ENCODE measurements around the gene PASD1.

PASD1 gene, protein sequence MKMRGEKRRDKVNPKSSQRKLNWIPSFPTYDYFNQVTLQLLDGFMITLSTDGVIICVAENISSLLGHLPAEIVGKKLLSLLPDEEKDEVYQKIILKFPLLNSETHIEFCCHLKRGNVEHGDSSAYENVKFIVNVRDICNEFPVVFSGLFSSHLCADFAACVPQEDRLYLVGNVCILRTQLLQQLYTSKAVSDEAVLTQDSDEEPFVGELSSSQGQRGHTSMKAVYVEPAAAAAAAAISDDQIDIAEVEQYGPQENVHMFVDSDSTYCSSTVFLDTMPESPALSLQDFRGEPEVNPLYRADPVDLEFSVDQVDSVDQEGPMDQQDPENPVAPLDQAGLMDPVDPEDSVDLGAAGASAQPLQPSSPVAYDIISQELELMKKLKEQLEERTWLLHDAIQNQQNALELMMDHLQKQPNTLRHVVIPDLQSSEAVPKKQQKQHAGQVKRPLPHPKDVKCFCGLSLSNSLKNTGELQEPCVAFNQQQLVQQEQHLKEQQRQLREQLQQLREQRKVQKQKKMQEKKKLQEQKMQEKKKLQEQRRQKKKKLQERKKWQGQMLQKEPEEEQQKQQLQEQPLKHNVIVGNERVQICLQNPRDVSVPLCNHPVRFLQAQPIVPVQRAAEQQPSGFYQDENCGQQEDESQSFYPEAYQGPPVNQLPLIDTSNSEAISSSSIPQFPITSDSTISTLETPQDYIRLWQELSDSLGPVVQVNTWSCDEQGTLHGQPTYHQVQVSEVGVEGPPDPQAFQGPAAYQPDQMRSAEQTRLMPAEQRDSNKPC

GRCh38 chrX:151563449-151563848, at the start of gene PASD1:
Gene PASD1, plus strand, starts transcription at chrX:151563675. Its CDS starts 37,879 bp downstream, at chrX:151601554.
- no peak for DNase-seq (ENCODE audit: low spot score)
- in situ Hi-C loops (cut with MboI; ENCODE audit: low sequenced_read_pairs, unreplicated experiment) = no loop called here
- no peak for TF ChIP-seq CTCF (IDR thresholded peaks at IDR 0.05; ENCODE audit: borderline replicate concordance, control extremely low read depth, extremely low read depth, insufficient read depth, missing control alignments)

DNA sequence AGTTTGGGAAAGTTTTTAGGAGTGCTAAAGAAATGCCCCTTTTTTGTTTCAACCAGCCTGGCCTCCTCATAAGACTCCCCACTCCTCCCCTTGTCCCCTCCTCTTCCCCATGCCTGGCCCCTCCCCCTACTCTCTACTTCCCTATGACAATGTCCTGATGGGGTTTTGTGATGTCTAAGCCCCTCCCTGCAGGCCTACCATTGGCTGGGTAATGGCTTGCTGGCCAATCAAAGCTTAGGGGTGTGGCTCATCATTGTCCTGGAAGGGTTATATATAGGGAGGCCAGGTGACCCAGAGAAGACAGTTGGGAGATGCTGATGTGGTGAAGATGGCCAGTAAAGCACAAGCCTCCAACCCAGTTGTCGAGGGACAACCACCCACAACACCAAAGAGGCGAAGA, 48.2 kb upstream of the PASD1 start:
- no peak for DNase-seq (ENCODE audit: low spot score)
- in situ Hi-C loops (cut with MboI; ENCODE audit: low sequenced_read_pairs, unreplicated experiment) = no loop called here
- no peak for TF ChIP-seq CTCF (IDR thresholded peaks at IDR 0.05; ENCODE audit: borderline replicate concordance, control extremely low read depth, extremely low read depth, insufficient read depth, missing control alignments)

- no peak for DNase-seq (ENCODE audit: low spot score)
- in situ Hi-C loops (cut with MboI; ENCODE audit: low sequenced_read_pairs, unreplicated experiment) = no loop called here
- no peak for TF ChIP-seq CTCF (IDR thresholded peaks at IDR 0.05; ENCODE audit: borderline replicate concordance, control extremely low read depth, extremely low read depth, insufficient read depth, missing control alignments)
Measured at GRCh38 chrX:151516538-151517187, 46.8 kb upstream of the PASD1 start.

GRCh38 chrX:151517421-151517820, 46.1 kb upstream of the PASD1 start:
- in situ Hi-C loops (cut with MboI; ENCODE audit: low sequenced_read_pairs, unreplicated experiment) = no loop called here
- no peak for TF ChIP-seq CTCF (IDR thresholded peaks at IDR 0.05; ENCODE audit: borderline replicate concordance, control extremely low read depth, extremely low read depth, insufficient read depth, missing control alignments)
- no peak for DNase-seq (ENCODE audit: low spot score)

DNA sequence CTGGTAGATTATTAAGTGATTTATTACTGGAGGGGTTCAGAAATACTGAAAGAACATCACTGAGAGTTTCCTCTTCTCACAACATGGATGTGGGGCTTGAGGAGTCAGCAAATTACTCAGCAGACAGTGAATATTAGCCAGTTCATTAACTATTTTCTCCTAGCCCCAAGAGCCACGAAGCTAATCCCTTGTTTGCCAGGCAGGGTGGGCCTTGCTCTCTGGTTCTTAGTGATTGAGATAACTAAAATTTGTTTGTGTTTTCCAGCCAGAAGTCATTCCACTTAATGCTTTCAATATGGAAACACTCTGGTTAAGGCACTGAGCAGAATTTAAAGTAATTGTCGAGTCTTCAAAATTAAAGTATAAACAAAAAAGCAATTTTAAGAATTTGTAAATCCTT, 40.1 kb upstream of the PASD1 start:
- in situ Hi-C loops (cut with MboI; ENCODE audit: low sequenced_read_pairs, unreplicated experiment) = no loop called here
- TF ChIP-seq CTCF (IDR thresholded peaks at IDR 0.05; ENCODE audit: borderline replicate concordance, control extremely low read depth, extremely low read depth, insufficient read depth, missing control alignments) = no peak

DNA sequence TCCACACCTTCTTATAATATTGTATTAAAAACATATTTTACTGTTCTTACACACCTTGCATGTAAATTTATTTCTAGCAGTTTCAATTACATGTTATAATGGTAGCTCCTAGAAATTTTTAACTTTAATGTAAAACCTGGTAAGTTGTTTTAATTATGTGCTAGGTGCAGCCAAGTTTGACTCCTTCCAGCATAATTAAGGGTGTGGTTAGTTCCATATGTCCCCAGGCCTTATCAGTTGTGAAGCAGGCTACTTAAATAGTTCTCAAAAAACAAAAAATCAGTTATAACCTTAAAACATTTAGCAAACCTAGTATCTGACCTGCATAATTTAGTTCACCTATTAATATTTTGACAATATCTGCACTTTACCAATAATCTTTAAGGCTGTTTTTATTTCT, 26.9 kb upstream of the PASD1 start:
- in situ Hi-C loops (cut with MboI; ENCODE audit: low sequenced_read_pairs, unreplicated experiment) = no loop called here
- no peak for TF ChIP-seq CTCF (IDR thresholded peaks at IDR 0.05; ENCODE audit: borderline replicate concordance, control extremely low read depth, extremely low read depth, insufficient read depth, missing control alignments)
- no peak for DNase-seq (ENCODE audit: low spot score)

More for the DNA sequence above, 40.1 kb upstream of the PASD1 start:
- no peak for DNase-seq (ENCODE audit: low spot score)

Measured in GM13976 (cell line).